ENCODE data around the gene TBCK.

DNA sequence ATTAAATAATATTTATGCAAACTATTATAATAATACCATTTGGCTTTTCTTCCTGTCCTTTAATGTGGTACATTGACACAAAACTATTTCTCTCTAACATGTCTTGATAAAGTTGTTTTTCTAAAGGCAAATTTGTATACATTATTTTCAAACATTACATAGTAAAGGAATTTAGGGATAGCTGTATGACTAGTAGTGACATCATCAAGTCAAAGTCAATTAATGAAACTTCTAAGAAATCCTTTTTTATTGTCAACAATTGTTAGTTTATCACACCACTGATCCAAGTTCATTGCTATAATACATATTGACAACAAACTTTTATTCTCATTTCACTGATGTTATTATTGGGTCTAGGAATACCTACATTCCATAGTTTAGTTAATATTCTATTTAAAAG lies 68.4 kb downstream of the TBCK start:
- TF ChIP-seq, protein P1, sequence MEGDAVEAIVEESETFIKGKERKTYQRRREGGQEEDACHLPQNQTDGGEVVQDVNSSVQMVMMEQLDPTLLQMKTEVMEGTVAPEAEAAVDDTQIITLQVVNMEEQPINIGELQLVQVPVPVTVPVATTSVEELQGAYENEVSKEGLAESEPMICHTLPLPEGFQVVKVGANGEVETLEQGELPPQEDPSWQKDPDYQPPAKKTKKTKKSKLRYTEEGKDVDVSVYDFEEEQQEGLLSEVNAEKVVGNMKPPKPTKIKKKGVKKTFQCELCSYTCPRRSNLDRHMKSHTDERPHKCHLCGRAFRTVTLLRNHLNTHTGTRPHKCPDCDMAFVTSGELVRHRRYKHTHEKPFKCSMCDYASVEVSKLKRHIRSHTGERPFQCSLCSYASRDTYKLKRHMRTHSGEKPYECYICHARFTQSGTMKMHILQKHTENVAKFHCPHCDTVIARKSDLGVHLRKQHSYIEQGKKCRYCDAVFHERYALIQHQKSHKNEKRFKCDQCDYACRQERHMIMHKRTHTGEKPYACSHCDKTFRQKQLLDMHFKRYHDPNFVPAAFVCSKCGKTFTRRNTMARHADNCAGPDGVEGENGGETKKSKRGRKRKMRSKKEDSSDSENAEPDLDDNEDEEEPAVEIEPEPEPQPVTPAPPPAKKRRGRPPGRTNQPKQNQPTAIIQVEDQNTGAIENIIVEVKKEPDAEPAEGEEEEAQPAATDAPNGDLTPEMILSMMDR (conservative IDR thresholded peaks at IDR 0.05 in 1 of 2, IDR thresholded peaks at IDR 0.05 in 1 of 2; ENCODE audit: extremely low read depth in 1 of 2, insufficient read depth in 1 of 2, low read depth in 1 of 2, low read length in 2 of 2): no peak
- TF ChIP-seq EZH2 (IDR thresholded peaks at IDR 0.05; ENCODE audit: borderline replicate concordance, low read length): no peak

All from mammary epithelial cell (primary cell).